Lung (tissue), 12 donors: ENCODE data around the gene UBASH3B. TPM values are rescaled to one million over a fixed set of nuclear protein-coding genes. Genes with fewer than 3 reads are reported as not detected.

ENCODE experiments used
- ATAC-seq: fragments of 200-7000 bp; cut with Tn5 transposase; one replicate; pipeline ENCODE4 v1.9.1; 2020; ENCODE audit warnings: moderate number of reproducible peaks; ENCODE audit not compliant: insufficient read depth, low FRiP score
- DNase-seq, 3 donors: peaks; one replicate each; pipeline ENCODE4 v3.0.0-alpha.2; 2013 to 2017
- H3K27ac ChIP-seq, 2 donors: one replicate each; pipeline ENCODE4 v1.5.1; 2013; ENCODE audit warnings: mild to moderate bottlenecking in 2 of 2, moderate library complexity in 2 of 2, control low read depth in 1 of 2, inconsistent platforms in 1 of 2, low read depth in 1 of 2, low read length in 1 of 2
- H3K27me3 ChIP-seq, 3 donors: one replicate each; pipeline ENCODE4 v1.5.1; 2013; ENCODE audit warnings: low read length in 2 of 3; ENCODE audit not compliant: control insufficient read depth in 3 of 3, insufficient read depth in 3 of 3
- H3K36me3 ChIP-seq, 4 donors: one replicate each; pipeline ENCODE4 v1.5.1; 2013; ENCODE audit warnings: low read length in 4 of 4, mild to moderate bottlenecking in 1 of 4, moderate library complexity in 1 of 4; ENCODE audit not compliant: control insufficient read depth in 4 of 4, insufficient read depth in 4 of 4
- H3K4me1 ChIP-seq, 5 donors: one replicate each; pipeline ENCODE4 v1.5.1; 2013; ENCODE audit warnings: low read length in 5 of 5, mild to moderate bottlenecking in 2 of 5, moderate library complexity in 1 of 5; ENCODE audit not compliant: control insufficient read depth in 5 of 5, insufficient read depth in 5 of 5
- H3K4me3 ChIP-seq: one replicate; pipeline ENCODE4 v1.5.1; 2013; ENCODE audit warnings: mild to moderate bottlenecking, control low read depth, moderate library complexity
- H3K9ac ChIP-seq, 2 donors: one replicate each; pipeline ENCODE4 v1.5.1; 2013; ENCODE audit warnings: low read length in 2 of 2, control low read depth in 1 of 2; ENCODE audit not compliant: insufficient read depth in 1 of 2
- H3K9me3 ChIP-seq, 4 donors: one replicate each; pipeline ENCODE4 v1.5.1; 2013; ENCODE audit warnings: low read length in 3 of 4, mild to moderate bottlenecking in 1 of 4, moderate library complexity in 1 of 4; ENCODE audit not compliant: control insufficient read depth in 4 of 4, insufficient read depth in 3 of 4
- WGBS, 2 donors: extraction: QIAGEN DNeasy Blood & Tissue Kit; methylation state at CpG; one replicate each; pipeline ENCODE4 v1.1.7; 2013; 5-methylcytosine and 5-hydroxymethylcytosine counted together
- polyA plus RNA-seq, 2 donors: library from polyadenylated mRNA; stranded (reverse); fragments of 200-250 nt; gene quantifications; one replicate each; pipeline ENCODE4 v1.2.1, GENCODE V29; 2013
- total RNA-seq, 2 donors: library from RNA; depleted of rRNA in 1 of 2; stranded (reverse); fragments of >200 nt in 1 of 2; gene quantifications; one replicate each; pipeline ENCODE4 v1.2.1, GENCODE V29; 2014 to 2021
- TF ChIP-seq, protein P1 (sequence below): IDR thresholded peaks from 2 replicates; pipeline ENCODE4 v1.5.1; 2012; ENCODE audit warnings: mild to moderate bottlenecking; ENCODE audit errors: control extremely low read depth, extremely low read depth
- donor health status: control.
- donor health status: control.
- donor health status: Bipolar disorder and iron deficiency.
- donor health status: healthy.
- donor health status: DM: yes; HTN: yes; CAD: no.

UBASH3B gene
- total and polyA plus RNA-seq, 4 donors, result 5.8 to 51.2 (median 12.4) TPM

DNA sequence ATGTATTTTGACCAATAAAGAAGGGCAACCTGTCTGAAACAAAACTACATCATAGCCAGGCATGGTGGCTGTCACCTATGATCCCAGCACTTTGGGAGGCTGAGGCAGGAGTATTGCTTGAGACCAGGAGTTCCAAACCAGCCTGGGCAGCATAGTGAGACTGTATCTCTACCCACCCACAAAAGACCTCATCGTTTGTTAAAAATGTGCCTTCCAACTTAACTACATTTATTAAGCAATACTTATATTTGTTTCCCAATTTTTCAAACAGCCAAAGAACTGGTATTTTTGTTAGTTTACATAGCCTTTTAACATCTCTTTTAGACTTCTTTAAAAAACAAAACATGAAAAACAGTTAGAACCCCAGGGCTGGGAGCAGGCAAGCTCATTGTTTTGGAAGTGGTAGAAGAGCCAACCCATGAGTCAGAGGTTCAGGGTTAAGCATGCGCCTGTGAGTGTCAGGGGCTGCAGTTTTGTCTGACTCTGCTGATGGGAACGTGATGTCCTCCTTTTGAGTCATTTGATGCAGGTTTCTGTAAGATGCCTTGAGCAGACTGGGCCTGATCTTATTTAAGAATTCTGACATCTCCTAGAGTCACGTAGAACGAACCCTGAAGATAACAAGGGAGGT, 128.9 kb downstream of the UBASH3B start:
- Histone ChIP-seq H3K4me3 (no peak overlapping the region), H3K27ac (peak overlapping the region in 1 of 2 donors; percentile 43), H3K36me3 (peaks cover 0 to 3% (median under 1%) of the 10 kb centered on the region in 4 donors), H3K9me3 (no peaks in the 10 kb centered on the region), H3K9ac (peak overlapping the region in 1 of 2 donors; percentile 64), H3K4me1 (peaks cover 0 to 19% (median under 1%) of the 10 kb centered on the region in 5 donors), H3K27me3 (no peaks in the 10 kb centered on the region)
- DNase-seq (peak; percentile 25 to 72 (median 45)), ATAC-seq (peak; percentile 30)
- WGBS, 2 donors, result 66 to 79% methylated on average over 5 of the region's 5 CpGs
- TF ChIP-seq, protein P1, sequence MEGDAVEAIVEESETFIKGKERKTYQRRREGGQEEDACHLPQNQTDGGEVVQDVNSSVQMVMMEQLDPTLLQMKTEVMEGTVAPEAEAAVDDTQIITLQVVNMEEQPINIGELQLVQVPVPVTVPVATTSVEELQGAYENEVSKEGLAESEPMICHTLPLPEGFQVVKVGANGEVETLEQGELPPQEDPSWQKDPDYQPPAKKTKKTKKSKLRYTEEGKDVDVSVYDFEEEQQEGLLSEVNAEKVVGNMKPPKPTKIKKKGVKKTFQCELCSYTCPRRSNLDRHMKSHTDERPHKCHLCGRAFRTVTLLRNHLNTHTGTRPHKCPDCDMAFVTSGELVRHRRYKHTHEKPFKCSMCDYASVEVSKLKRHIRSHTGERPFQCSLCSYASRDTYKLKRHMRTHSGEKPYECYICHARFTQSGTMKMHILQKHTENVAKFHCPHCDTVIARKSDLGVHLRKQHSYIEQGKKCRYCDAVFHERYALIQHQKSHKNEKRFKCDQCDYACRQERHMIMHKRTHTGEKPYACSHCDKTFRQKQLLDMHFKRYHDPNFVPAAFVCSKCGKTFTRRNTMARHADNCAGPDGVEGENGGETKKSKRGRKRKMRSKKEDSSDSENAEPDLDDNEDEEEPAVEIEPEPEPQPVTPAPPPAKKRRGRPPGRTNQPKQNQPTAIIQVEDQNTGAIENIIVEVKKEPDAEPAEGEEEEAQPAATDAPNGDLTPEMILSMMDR, result no peak

DNA sequence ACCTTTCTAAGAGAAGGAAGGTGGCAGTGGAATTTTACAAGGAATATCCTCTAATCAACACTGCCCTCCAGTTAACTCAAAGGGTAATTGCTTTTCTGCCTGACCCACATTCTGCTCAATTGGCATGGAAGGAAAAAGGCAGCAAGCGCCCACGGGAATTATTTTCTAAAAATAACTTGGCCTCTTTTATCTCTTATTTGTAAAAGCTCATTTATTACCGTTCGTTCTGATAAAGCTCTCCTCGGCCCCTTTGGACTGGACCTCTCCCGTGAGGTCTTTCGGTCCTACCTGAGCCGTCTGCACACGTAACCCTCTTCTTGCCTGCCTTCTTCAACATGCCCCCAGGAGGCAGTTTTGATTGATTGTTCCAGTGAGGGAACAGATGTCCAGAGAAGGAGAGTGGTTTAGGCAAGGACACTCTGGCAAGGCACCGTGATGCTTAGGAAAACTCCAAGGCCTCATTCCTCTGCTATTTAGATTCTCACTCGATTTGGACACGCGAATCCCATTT, 129.6 kb downstream of the UBASH3B start:
- Histone ChIP-seq H3K4me1 (peaks cover 0 to 18% (median 0%) of the 10 kb centered on the region in 5 donors), H3K4me3 (no peak overlapping the region), H3K9me3 (no peaks in the 10 kb centered on the region), H3K27me3 (no peaks in the 10 kb centered on the region), H3K9ac (no peak overlapping the region), H3K27ac (peak overlapping the region in 1 of 2 donors; percentile 35), H3K36me3 (peaks cover 0 to 6% (median under 1%) of the 10 kb centered on the region in 4 donors)
- TF ChIP-seq, protein P1, result no peak
- ATAC-seq, result no peak
- DNase-seq, result no peak
- 64 to 77% methylated on average over 13 of the region's 13 CpGs for WGBS, 2 donors

DNA sequence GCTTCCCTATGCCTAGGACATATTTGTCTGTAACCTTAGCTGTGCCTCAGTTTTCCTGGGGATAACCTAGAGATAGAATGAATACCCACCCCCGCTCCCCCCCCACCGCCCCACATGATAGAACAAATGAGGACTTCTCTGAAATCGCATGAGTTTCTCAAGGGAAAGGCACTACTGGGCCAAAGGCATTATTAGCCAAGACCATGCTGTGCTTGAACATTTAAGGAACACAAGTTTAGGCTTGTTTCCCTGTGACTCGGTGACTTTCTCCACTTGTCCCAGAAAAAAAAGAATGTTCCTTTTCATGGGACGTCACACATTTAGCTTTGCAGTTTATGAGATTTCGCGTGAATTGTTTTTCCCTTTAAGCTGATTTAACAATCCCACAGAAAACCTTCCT, 131.4 kb downstream of the UBASH3B start:
- H3K36me3 ChIP-seq, result peaks cover 0 to 5% (median 4%) of the 10 kb centered on the region in 4 donors

More for the DNA sequence above, 131.4 kb downstream of the UBASH3B start:
- ATAC-seq (no peak), DNase-seq (no peak)
- Histone ChIP-seq H3K27ac (no peak overlapping the region), H3K9me3 (no peaks in the 10 kb centered on the region), H3K27me3 (no peaks in the 10 kb centered on the region), H3K4me1 (peaks cover 0 to 16% (median 0%) of the 10 kb centered on the region in 5 donors), H3K4me3 (no peak overlapping the region), H3K9ac (no peak overlapping the region)
- TF ChIP-seq, protein P1, result no peak
- WGBS, 2 donors, result 90 to 97% methylated on average over 7 of the region's 7 CpGs
